Right lobe of liver (tissue), 4 donors: ENCODE results near the gene MYD88.

Experiments used
- CTCF ChIP-seq, 4 donors: fragments of 200-600 bp in 3 of 4; fragments of 450-650 bp in 1 of 4; IDR thresholded peaks; one replicate each; pipeline versions ENCODE4 v1.5.1 to v1.8.0; 2016 to 2022; ENCODE audit warnings: antibody characterized with exemption in 4 of 4, mild to moderate bottlenecking in 2 of 4
- POLR2A ChIP-seq: fragments of 450-650 bp; IDR thresholded peaks from one replicate; pipeline ENCODE4 v1.6.1; 2017; ENCODE audit warnings: antibody characterized with exemption, mild to moderate bottlenecking
- donor health status: DM: no; HTN: no; CAD: no.
- donor health status: DM: no; HTN: no; CAD: no.
- donor health status: DM: no; HTN: yes; CAD: no.

- TF ChIP-seq CTCF (IDR thresholded peaks at IDR 0.05) (no peak), POLR2A (no peak)
Measured at GRCh38 chr3:38090453-38090852, 48.0 kb upstream of the MYD88 start.
